Lung (tissue), 12 donors: ENCODE results near the gene PTPRG. TPM values are rescaled to one million over a fixed set of nuclear protein-coding genes. Genes with fewer than 3 reads are reported as not detected.

ENCODE experiments used
- ATAC-seq: fragments of 200-7000 bp; cut with Tn5 transposase; one replicate; pipeline ENCODE4 v1.9.1; 2020; ENCODE audit warnings: moderate number of reproducible peaks; ENCODE audit not compliant: insufficient read depth, low FRiP score
- DNase-seq, 3 donors: peaks; one replicate each; pipeline ENCODE4 v3.0.0-alpha.2; 2013 to 2017
- H3K27ac ChIP-seq, 2 donors: one replicate each; pipeline ENCODE4 v1.5.1; 2013; ENCODE audit warnings: mild to moderate bottlenecking in 2 of 2, moderate library complexity in 2 of 2, control low read depth in 1 of 2, inconsistent platforms in 1 of 2, low read depth in 1 of 2, low read length in 1 of 2
- H3K27me3 ChIP-seq, 3 donors: one replicate each; pipeline ENCODE4 v1.5.1; 2013; ENCODE audit warnings: low read length in 2 of 3; ENCODE audit not compliant: control insufficient read depth in 3 of 3, insufficient read depth in 3 of 3
- H3K36me3 ChIP-seq, 4 donors: one replicate each; pipeline ENCODE4 v1.5.1; 2013; ENCODE audit warnings: low read length in 4 of 4, mild to moderate bottlenecking in 1 of 4, moderate library complexity in 1 of 4; ENCODE audit not compliant: control insufficient read depth in 4 of 4, insufficient read depth in 4 of 4
- H3K4me1 ChIP-seq, 5 donors: one replicate each; pipeline ENCODE4 v1.5.1; 2013; ENCODE audit warnings: low read length in 5 of 5, mild to moderate bottlenecking in 2 of 5, moderate library complexity in 1 of 5; ENCODE audit not compliant: control insufficient read depth in 5 of 5, insufficient read depth in 5 of 5
- H3K4me3 ChIP-seq: one replicate; pipeline ENCODE4 v1.5.1; 2013; ENCODE audit warnings: mild to moderate bottlenecking, control low read depth, moderate library complexity
- H3K9ac ChIP-seq, 2 donors: one replicate each; pipeline ENCODE4 v1.5.1; 2013; ENCODE audit warnings: low read length in 2 of 2, control low read depth in 1 of 2; ENCODE audit not compliant: insufficient read depth in 1 of 2
- H3K9me3 ChIP-seq, 4 donors: one replicate each; pipeline ENCODE4 v1.5.1; 2013; ENCODE audit warnings: low read length in 3 of 4, mild to moderate bottlenecking in 1 of 4, moderate library complexity in 1 of 4; ENCODE audit not compliant: control insufficient read depth in 4 of 4, insufficient read depth in 3 of 4
- CTCF ChIP-seq: IDR thresholded peaks from 2 replicates; pipeline ENCODE4 v1.5.1; 2012; ENCODE audit warnings: mild to moderate bottlenecking; ENCODE audit errors: control extremely low read depth, extremely low read depth
- WGBS, 2 donors: extraction: QIAGEN DNeasy Blood & Tissue Kit; methylation state at CpG; one replicate each; pipeline ENCODE4 v1.1.7; 2013; 5-methylcytosine and 5-hydroxymethylcytosine counted together
- polyA plus RNA-seq, 2 donors: library from polyadenylated mRNA; stranded (reverse); fragments of 200-250 nt; gene quantifications; one replicate each; pipeline ENCODE4 v1.2.1, GENCODE V29; 2013
- total RNA-seq, 2 donors: library from RNA; depleted of rRNA in 1 of 2; stranded (reverse); fragments of >200 nt in 1 of 2; gene quantifications; one replicate each; pipeline ENCODE4 v1.2.1, GENCODE V29; 2014 to 2021
- donor health status: control.
- donor health status: control.
- donor health status: Bipolar disorder and iron deficiency.
- donor health status: healthy.
- donor health status: DM: yes; HTN: yes; CAD: no.

PTPRG gene
- total and polyA plus RNA-seq, 4 donors, result 8.5 to 131 (median 75.9) TPM

- DNase-seq, result peak in 2 of 3 donors; percentile 59 to 81
- Histone ChIP-seq H3K4me3 (no peak overlapping the region), H3K36me3 (no peaks in the 10 kb centered on the region), H3K27ac (no peak overlapping the region), H3K27me3 (no peaks in the 10 kb centered on the region), H3K9me3 (no peaks in the 10 kb centered on the region), H3K4me1 (peaks cover 3 to 35% (median 13%) of the 10 kb centered on the region in 5 donors), H3K9ac (no peak overlapping the region)
- ATAC-seq, result no peak
- no peak for TF ChIP-seq CTCF
Observed at GRCh38 chr3:61667814-61668213, 106.4 kb downstream of the PTPRG start.

GRCh38 chr3:61668317-61668864 lies 107.0 kb downstream of the PTPRG start:
- H3K27me3 ChIP-seq, result no peaks in the 10 kb centered on the region
- no peak overlapping the region for H3K27ac ChIP-seq
- peaks cover 3 to 35% (median 13%) of the 10 kb centered on the region in 5 donors for H3K4me1 ChIP-seq
- 74 to 83% methylated on average over 5 of the region's 5 CpGs for WGBS, 2 donors
- H3K4me3 ChIP-seq, result no peak overlapping the region
- TF ChIP-seq CTCF, result no peak
- ATAC-seq (no peak), DNase-seq (no peak)
- no peak overlapping the region for H3K9ac ChIP-seq
- H3K9me3 ChIP-seq, result no peaks in the 10 kb centered on the region
- no peaks in the 10 kb centered on the region for H3K36me3 ChIP-seq

GRCh38 chr3:61669203-61669602 lies 107.8 kb downstream of the PTPRG start:
- WGBS, 2 donors, result 70 to 79% methylated on average over 3 of the region's 3 CpGs
- no peak overlapping the region for H3K27ac ChIP-seq
- no peaks in the 10 kb centered on the region for H3K9me3 ChIP-seq
- H3K36me3 ChIP-seq, result no peaks in the 10 kb centered on the region
- DNase-seq (no peak), ATAC-seq (no peak)
- peaks cover 0 to 28% (median 13%) of the 10 kb centered on the region in 5 donors for H3K4me1 ChIP-seq
- H3K27me3 ChIP-seq, result no peaks in the 10 kb centered on the region
- H3K9ac ChIP-seq, result peak overlapping the region in 1 of 2 donors; percentile 1
- TF ChIP-seq CTCF, result no peak
- H3K4me3 ChIP-seq, result no peak overlapping the region
